SK-N-MC (cell line): ENCODE measurements around the gene DYNLT4.
"Not testable (repeated sequence)": the region's sequence is repeated elsewhere in the genome, so short reads cannot be mapped to it uniquely, and the experiment has no call there.

Experiments used
- DNase-seq: peaks from one replicate; pipeline ENCODE4 v3.0.0-alpha.2; 2011; ENCODE audit warnings: low read depth, low spot score
- H3K27ac ChIP-seq: fragments of 200-600 bp; sonication (generic); 2 replicates; pipeline ENCODE4 v1.5.1; 2016; ENCODE audit warnings: mixed run types
- H3K36me3 ChIP-seq: fragments of 200-600 bp; sonication (generic); 2 replicates; pipeline ENCODE4 v1.6.1; 2017; ENCODE audit warnings: antibody characterized with exemption, low read length, mixed read lengths; ENCODE audit not compliant: insufficient read depth
- H3K4me3 ChIP-seq: fragments of 200-600 bp; sonication (generic); 2 replicates; pipeline ENCODE4 v1.5.1; 2016
- H3K9ac ChIP-seq: fragments of 200-600 bp; sonication (generic); 2 replicates; pipeline ENCODE4 v1.8.0; 2017; ENCODE audit warnings: mixed run types, mixed read lengths; ENCODE audit not compliant: insufficient read length
- H3K9me3 ChIP-seq: fragments of 200-600 bp; sonication (generic); 2 replicates; pipeline ENCODE4 v1.6.1; 2017; ENCODE audit warnings: low read depth, mild to moderate bottlenecking, antibody characterized with exemption, low read length, moderate library complexity, mixed read lengths
- EZH2 ChIP-seq: fragments of 200-600 bp; sonication (generic); IDR thresholded peaks from one replicate; pipeline ENCODE4 v1.6.1; 2017; ENCODE audit warnings: antibody characterized with exemption
- FOXP2 ChIP-seq: optimal IDR thresholded peaks from 2 replicates; pipeline ENCODE3; 2011; ENCODE audit warnings: mild to moderate bottlenecking, moderate library complexity; ENCODE audit not compliant: insufficient read depth; ENCODE audit errors: extremely low read length, control extremely low read depth
- POLR2AphosphoS5 ChIP-seq: IDR thresholded peaks from 2 replicates; pipeline ENCODE4 v1.6.1; 2012; ENCODE audit warnings: mild to moderate bottlenecking, low read depth, low read length, borderline replicate concordance

The DYNLT4 gene

GRCh38 chr1:44812822-44813543 is 5.8 kb upstream of the DYNLT4 start:
- H3K4me3 ChIP-seq: no peak overlapping the region
- no peak overlapping the region for H3K9ac ChIP-seq
- no peak for DNase-seq
- H3K36me3 ChIP-seq: no peaks in the 10 kb centered on the region
- no peak for TF ChIP-seq EZH2
- no peak for TF ChIP-seq POLR2AphosphoS5
- TF ChIP-seq FOXP2: no peak
- H3K9me3 ChIP-seq: no peaks in the 10 kb centered on the region
- no peak overlapping the region for H3K27ac ChIP-seq

DNA sequence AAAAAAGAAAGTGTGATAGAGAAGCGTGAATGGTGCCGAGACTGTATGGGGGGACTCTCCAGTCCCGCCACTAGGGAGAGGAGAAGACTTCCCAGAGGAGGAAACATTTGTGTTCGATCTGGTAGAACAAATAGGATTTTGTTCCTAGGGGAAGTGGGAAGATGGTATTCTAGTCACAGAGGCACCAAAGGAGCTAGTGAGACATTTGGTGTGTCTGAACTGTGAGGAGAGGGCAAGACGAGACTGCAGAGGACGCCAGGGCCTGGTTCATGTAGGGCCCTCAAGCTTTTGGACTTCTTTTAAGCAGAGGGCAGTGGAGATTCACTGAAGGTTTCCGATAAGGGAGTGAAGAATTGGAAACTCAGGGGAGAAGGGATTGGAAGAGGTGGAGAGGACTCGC is 4.1 kb upstream of the DYNLT4 start:
- TF ChIP-seq EZH2 (no peak), POLR2AphosphoS5 (no peak), FOXP2 (no peak)
- Histone ChIP-seq H3K9me3 (no peaks in the 10 kb centered on the region), H3K9ac (peak overlapping the region; percentile 45), H3K36me3 (no peaks in the 10 kb centered on the region), H3K4me3 (no peak overlapping the region), H3K27ac (peak overlapping the region; percentile 83)
- DNase-seq: no peak

- H3K27ac ChIP-seq: 0 out of 2 replicates have a peak overlapping the region, but pooled peaks have one; percentile 12
- H3K4me3 ChIP-seq, H3K9me3 ChIP-seq, H3K9ac ChIP-seq, DNase-seq, H3K36me3 ChIP-seq: not testable (repeated sequence)
Observed at GRCh38 chr1:44810762-44811105, 3.6 kb upstream of the DYNLT4 start.

DNA sequence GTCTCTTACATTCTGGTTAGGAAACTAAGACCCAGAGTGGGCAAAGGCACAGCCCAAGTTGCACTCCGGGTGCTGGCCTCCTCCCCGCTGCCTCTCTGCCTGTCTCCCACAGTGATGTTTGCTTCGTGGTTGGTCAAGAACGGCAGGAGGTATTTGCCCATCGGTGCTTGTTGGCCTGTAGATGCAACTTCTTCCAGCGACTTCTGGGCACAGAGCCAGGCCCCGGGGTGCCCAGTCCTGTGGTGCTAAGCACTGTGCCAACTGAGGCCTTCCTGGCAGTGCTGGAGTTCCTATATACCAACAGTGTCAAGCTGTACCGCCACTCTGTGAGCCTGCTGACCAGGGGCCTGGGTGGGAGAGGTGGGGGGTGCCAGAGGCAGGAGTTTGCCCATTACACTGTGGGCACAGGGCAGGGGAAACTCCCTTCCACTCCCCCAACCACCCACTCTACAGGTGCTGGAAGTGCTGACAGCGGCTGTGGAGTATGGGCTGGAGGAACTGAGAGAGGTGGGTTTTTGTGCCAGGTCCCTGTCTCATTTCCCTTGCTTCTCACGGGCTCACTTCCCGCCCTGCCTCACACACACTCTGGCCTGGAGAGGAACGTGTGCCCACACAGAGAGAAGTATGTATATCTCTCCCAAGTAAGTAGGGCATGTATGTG is 3.1 kb upstream of the DYNLT4 start:
- H3K9ac ChIP-seq: peak overlapping the region; percentile 17
- no peak for DNase-seq
- TF ChIP-seq POLR2AphosphoS5: no peak
- TF ChIP-seq FOXP2: no peak
- no peak for TF ChIP-seq EZH2
- 0 out of 2 replicates have a peak overlapping the region, but pooled peaks have one; percentile 12 for H3K27ac ChIP-seq
- no peaks in the 10 kb centered on the region for H3K36me3 ChIP-seq
- no peak overlapping the region for H3K4me3 ChIP-seq
- no peaks in the 10 kb centered on the region for H3K9me3 ChIP-seq

DNA sequence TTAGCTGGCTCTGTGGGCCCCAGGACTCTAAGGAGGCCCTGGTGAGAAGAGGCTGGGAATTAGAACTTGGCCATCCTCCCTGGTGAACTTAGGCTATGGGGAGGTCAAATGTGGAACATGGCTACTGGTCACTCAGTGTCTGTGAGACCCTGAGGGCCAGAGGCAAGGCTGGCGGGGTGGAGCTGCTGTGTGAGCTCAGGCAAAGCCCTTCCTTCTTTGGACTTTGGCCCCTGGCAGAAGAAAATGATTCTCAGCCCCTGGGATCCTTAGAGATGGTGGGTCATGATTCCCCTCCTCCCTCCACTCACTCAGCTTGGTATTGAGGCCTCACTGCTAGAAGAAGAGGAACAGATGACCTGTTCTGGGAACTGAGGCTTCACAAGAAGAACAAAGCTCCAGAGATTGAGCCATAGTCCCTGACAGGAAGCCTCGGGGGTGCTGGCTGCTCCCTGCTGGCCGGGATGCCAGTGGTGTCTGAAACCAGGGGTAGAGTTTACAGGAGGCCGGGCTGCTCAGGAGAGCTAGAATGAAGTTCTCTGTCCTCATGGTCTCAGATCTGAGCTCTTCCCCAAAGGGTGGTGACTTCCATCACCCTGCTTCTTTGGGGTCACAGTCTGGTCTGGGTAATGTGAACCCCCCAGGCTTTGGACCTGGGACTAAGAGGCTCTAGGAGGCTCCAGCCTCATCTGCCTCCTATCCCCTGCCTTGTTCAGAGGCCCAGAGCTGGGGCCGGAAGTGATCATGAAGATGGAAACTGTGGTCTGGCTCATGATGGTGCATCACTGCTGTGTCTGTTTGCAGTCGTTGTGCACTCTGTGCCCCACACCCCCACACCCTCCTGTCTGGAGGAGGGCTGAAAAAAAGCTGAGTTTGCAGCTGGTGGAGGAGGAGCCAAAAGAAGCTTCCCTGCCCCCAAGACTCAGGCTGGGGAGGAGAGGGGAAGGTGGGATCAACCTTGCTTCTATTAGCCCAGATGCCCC is 2.1 kb upstream of the DYNLT4 start:
- no peak for DNase-seq
- Histone ChIP-seq H3K9me3 (no peaks in the 10 kb centered on the region), H3K36me3 (no peaks in the 10 kb centered on the region; the same call in 1 of the 2 replicates), H3K9ac (peak overlapping the region; percentile 41), H3K27ac (peak overlapping the region; percentile 76), H3K4me3 (peak overlapping the region; percentile 28)
- no peak for TF ChIP-seq FOXP2
- TF ChIP-seq EZH2: no peak
- peak; percentile 23; the same call in 1 of the 2 replicates for TF ChIP-seq POLR2AphosphoS5

DNA sequence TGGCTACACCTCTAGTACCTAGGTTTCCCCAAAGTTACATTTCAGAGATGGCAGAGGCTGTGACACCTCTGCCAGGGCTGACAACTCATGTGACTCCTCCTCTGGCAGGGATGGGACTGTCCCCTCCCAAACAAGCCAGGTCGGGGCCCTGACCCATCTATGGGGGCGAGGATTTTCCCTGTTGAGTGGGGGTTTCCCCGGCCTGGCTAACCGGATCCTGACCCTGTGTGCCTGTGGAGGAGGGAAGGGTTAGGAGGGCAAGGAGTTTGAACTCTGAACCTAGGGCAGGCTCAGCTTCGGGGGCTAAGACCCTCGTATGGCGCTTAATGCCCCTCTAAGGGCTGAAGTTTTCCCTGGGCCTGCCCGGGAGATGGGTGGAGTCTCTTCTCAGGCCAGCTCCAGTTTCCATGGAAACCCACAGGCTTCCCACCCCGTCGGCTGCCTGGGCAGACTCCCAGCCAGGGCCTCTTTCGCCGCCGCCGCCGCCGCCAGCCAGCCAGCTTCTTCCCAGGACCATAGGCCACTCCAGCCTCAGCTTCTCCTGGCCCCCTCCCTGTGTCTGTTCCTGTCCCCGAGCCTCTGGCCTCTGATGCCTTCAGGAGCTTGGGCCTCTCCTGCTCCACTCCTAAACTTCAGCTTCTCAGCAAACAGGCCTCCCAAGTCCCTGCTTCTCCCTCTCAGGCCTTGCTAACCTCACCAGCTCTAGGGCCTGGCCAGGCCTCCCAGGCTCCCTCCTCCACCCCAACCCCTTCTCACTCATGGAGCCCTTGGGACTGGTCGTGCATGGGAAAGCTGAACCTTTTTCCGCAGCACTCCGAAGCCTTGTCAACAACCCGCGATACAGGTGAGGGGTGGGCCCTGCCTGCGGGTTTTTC is 1.1 kb upstream of the DYNLT4 start, which contains the start of gene BTBD19:
Gene BTBD19 (plus strand): TSS at position 461 of the 875 bp plus-strand sequence. CDS start 298 bp downstream, at position 759.
- DNase-seq: no peak
- peak within 1 kb of the TSS; percentile 76 for H3K27ac ChIP-seq
- H3K9me3 ChIP-seq: no peaks in the 10 kb centered on the region
- H3K9ac ChIP-seq: peak within 1 kb of the TSS; percentile 41
- no peaks in the 10 kb centered on the region; the same call in 1 of the 2 replicates for H3K36me3 ChIP-seq
- TF ChIP-seq EZH2: no peak
- no peak for TF ChIP-seq POLR2AphosphoS5
- no peak for TF ChIP-seq FOXP2
- peak within 1 kb of the TSS; percentile 28 for H3K4me3 ChIP-seq

DNA sequence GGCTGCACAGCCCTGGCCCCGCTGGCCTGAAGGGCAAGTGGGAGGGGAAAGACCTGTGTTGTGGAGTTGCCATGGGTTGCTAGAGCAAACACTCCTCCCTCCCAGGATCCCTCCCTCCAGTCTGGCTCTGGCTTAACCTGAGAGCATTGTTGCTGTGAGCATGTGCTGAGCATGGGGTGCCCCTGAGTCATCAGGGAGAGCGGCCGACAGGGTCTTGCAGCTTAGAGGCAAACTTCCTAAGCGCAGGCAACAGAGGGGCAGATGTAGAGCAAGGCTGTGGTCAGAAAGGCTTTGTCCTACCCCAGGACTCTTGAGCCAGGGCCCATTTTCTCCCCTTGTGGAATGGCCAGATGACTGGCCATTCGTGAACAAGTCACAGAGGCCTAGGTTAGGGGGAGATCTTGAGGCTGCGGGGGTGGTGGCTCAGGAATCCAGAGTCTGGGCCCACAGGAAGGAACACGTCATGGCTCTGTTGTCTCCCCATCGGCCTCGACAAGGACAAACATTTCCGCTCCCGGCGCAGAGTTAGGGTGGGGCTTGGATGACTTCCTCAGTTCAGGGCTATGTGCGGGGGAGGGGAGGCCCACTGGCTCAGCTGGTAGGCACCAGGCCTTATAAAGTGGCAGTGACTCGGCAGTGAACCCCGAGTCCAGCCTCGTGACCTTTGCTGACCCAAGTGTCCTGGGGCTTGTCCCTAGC is 362 bp upstream of the DYNLT4 start:
- Histone ChIP-seq H3K27ac (peak overlapping the region; percentile 56), H3K9me3 (no peaks in the 10 kb centered on the region), H3K4me3 (no peak overlapping the region), H3K9ac (no peak overlapping the region), H3K36me3 (no peaks in the 10 kb centered on the region; the same call in 1 of the 2 replicates)
- DNase-seq: no peak
- TF ChIP-seq FOXP2 (no peak), EZH2 (no peak), POLR2AphosphoS5 (no peak)
